Measurements from ENCODE around the gene APAF1.

APAF1 gene

GRCh38 chr12:98740751-98741150 lies 95.7 kb downstream of the APAF1 start:
- no peak for TF ChIP-seq CTCF (IDR thresholded peaks at IDR 0.05; ENCODE audit: low read depth, low read length, missing control alignments)
- H3K27me3 ChIP-seq (replicated peaks), result no peaks in the 10 kb centered on the region
- no peak overlapping the region for H3K27ac ChIP-seq
- DNase-seq, result no peak
- in situ Hi-C loops (cut with HindIII; ENCODE audit: low pct_ligation_motif_present, low sequenced_read_pairs), result no loop called here
- no peak overlapping the region for H3K4me3 ChIP-seq (ENCODE audit: low read depth, low read length)
- no peaks in the 10 kb centered on the region for H3K36me3 ChIP-seq (replicated peaks)

- H3K36me3 ChIP-seq (replicated peaks), result no peaks in the 10 kb centered on the region
- H3K27ac ChIP-seq, result no peak overlapping the region
- DNase-seq, result no peak
- no peak for TF ChIP-seq CTCF (IDR thresholded peaks at IDR 0.05; ENCODE audit: low read depth, low read length, missing control alignments)
- H3K27me3 ChIP-seq (replicated peaks), result no peaks in the 10 kb centered on the region
- no peak overlapping the region for H3K4me3 ChIP-seq (ENCODE audit: low read depth, low read length)
- in situ Hi-C loops (cut with HindIII; ENCODE audit: low pct_ligation_motif_present, low sequenced_read_pairs), result no loop called here
Measured at GRCh38 chr12:98741196-98741555, 96.1 kb downstream of the APAF1 start.

GRCh38 chr12:98741556-98742265 lies 96.6 kb downstream of the APAF1 start:
- H3K27me3 ChIP-seq (replicated peaks), result no peaks in the 10 kb centered on the region
- DNase-seq, result no peak
- in situ Hi-C loops (cut with HindIII; ENCODE audit: low pct_ligation_motif_present, low sequenced_read_pairs), result no loop called here
- H3K4me3 ChIP-seq (ENCODE audit: low read depth, low read length), result no peak overlapping the region
- H3K36me3 ChIP-seq (replicated peaks), result no peaks in the 10 kb centered on the region
- no peak for TF ChIP-seq CTCF (IDR thresholded peaks at IDR 0.05; ENCODE audit: low read depth, low read length, missing control alignments)
- no peak overlapping the region for H3K27ac ChIP-seq

- Histone ChIP-seq H3K27me3 (replicated peaks) (no peaks in the 10 kb centered on the region), H3K4me3 (ENCODE audit: low read depth, low read length) (no peak overlapping the region), H3K36me3 (replicated peaks) (no peaks in the 10 kb centered on the region), H3K27ac (no peak overlapping the region)
- peak; percentile 90 for TF ChIP-seq CTCF (IDR thresholded peaks at IDR 0.05; ENCODE audit: low read depth, low read length, missing control alignments)
- in situ Hi-C loops (cut with HindIII; ENCODE audit: low pct_ligation_motif_present, low sequenced_read_pairs), result no loop called here
- peak; percentile 32 for DNase-seq
Measured at GRCh38 chr12:98743362-98743953, 98.4 kb downstream of the APAF1 start.

- no peak overlapping the region for H3K4me3 ChIP-seq (ENCODE audit: low read depth, low read length)
- no peak overlapping the region for H3K27ac ChIP-seq
- in situ Hi-C loops (cut with HindIII; ENCODE audit: low pct_ligation_motif_present, low sequenced_read_pairs), result no loop called here
- TF ChIP-seq CTCF (IDR thresholded peaks at IDR 0.05; ENCODE audit: low read depth, low read length, missing control alignments), result no peak
- no peaks in the 10 kb centered on the region for H3K36me3 ChIP-seq (replicated peaks)
- DNase-seq, result no peak
- H3K27me3 ChIP-seq (replicated peaks), result no peaks in the 10 kb centered on the region
Measured at GRCh38 chr12:98744680-98745079, 99.6 kb downstream of the APAF1 start.
